GM13976 (cell line): ENCODE measurements around the gene TPGS2.

Experiments used
- DNase-seq: peaks from one replicate; pipeline ENCODE4 v3.0.0; 2012; ENCODE audit warnings: low spot score
- CTCF ChIP-seq: IDR thresholded peaks from 2 replicates; pipeline ENCODE4 v1.5.1; 2012; ENCODE audit warnings: borderline replicate concordance, mild to moderate bottlenecking; ENCODE audit not compliant: insufficient read depth; ENCODE audit errors: extremely low read depth, missing control alignments, control extremely low read depth
- in situ Hi-C: fragments of 300-500 bp; cut with MboI; formaldehyde crosslinking; loops from one replicate; pipeline ENCODE4 v1.12.0; 2022; ENCODE audit warnings: low sequenced_read_pairs, mixed read lengths, inconsistent platforms; ENCODE audit not compliant: unreplicated experiment

Gene TPGS2

GRCh38 chr18:36851202-36851590 is 22.4 kb upstream of the TPGS2 start:
- TF ChIP-seq CTCF: no peak
- in situ Hi-C loops: no loop called here
- no peak for DNase-seq

- DNase-seq: no peak
- in situ Hi-C loops: no loop called here
- no peak for TF ChIP-seq CTCF
Observed at GRCh38 chr18:36850527-36851201, 21.9 kb upstream of the TPGS2 start.

GRCh38 chr18:36849288-36850006 is 20.6 kb upstream of the TPGS2 start:
- no peak for TF ChIP-seq CTCF
- in situ Hi-C loops: no loop called here
- no peak for DNase-seq

GRCh38 chr18:36848609-36849008 is 19.8 kb upstream of the TPGS2 start:
- no peak for DNase-seq
- TF ChIP-seq CTCF: no peak
- in situ Hi-C loops: no loop called here

- DNase-seq: no peak
- in situ Hi-C loops: no loop called here
- no peak for TF ChIP-seq CTCF
Observed at GRCh38 chr18:36843784-36844183, 15.0 kb upstream of the TPGS2 start.

- no peak for DNase-seq
Observed at GRCh38 chr18:36843199-36843598, 14.4 kb upstream of the TPGS2 start.

More at GRCh38 chr18:36843199-36843598, 14.4 kb upstream of the TPGS2 start:
- in situ Hi-C loops: no loop called here
- no peak for TF ChIP-seq CTCF
